ENCODE data around the gene CDC25B. TPM values are rescaled to one million over a fixed set of nuclear protein-coding genes. Genes with fewer than 3 reads are reported as not detected.
A peak's percentile ranks its signal among the peaks of the same experiment; 100 is the strongest.

CDC25B gene
- total and polyA plus RNA-seq, 2 of the 13 experiments (the other 11 are each of a cell fraction or from before 2014, with no cell fraction given), result 14.5 to 19.4 TPM

DNA sequence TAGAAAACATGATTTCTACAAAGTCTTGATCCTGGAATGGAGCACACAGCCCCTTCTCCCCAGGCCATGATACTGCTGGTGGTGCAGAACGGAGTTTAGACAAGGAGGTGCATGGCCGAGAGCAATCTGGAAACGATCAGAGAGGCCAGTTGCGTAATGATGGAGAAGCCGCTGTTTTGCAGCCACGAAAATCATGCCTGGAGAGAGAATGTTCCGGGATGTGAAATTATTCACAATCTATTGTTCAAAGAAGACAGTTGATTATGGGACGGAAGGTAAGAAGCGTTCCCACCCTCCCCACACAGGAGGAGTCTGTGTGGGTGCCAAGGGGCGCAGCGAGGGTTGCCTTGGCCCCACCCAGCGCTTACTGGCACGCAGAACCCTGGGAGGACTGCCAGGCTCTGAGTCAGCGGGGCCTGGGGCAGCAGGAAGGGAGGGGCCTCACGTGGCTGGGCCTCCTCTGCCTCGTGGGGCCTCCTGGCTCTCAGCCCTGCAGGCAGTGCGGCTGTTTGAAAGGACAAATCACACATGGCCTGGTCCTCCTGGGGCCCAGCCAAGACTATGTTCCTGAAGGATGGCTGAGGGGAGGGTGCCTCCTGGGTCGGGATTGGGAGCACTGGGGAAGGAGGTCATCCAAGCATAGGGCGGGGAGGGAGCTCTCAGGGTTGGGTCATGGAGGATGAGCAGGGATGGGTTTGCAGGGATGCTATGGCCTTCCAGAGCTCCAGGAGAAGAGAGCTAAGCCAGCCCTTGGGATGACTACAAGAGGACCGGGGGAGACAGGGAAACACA lies 15.6 kb downstream of the CDC25B start (continued):
- TF ChIP-seq NR2C2 (CRISPR knock-in tag; IDR thresholded peaks at IDR 0.05; ENCODE audit: borderline replicate concordance), result peak; percentile 77
- TF ChIP-seq, protein P1, sequence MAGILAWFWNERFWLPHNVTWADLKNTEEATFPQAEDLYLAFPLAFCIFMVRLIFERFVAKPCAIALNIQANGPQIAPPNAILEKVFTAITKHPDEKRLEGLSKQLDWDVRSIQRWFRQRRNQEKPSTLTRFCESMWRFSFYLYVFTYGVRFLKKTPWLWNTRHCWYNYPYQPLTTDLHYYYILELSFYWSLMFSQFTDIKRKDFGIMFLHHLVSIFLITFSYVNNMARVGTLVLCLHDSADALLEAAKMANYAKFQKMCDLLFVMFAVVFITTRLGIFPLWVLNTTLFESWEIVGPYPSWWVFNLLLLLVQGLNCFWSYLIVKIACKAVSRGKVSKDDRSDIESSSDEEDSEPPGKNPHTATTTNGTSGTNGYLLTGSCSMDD (CRISPR knock-in tag; IDR thresholded peaks at IDR 0.05), result no peak; the same call in 1 of the 2 replicates
- no peak; the same call in 1 of the 2 replicates for TF ChIP-seq KDM6A (CRISPR knock-in tag; IDR thresholded peaks at IDR 0.05; ENCODE audit: low read depth)
- TF ChIP-seq, protein P2, sequence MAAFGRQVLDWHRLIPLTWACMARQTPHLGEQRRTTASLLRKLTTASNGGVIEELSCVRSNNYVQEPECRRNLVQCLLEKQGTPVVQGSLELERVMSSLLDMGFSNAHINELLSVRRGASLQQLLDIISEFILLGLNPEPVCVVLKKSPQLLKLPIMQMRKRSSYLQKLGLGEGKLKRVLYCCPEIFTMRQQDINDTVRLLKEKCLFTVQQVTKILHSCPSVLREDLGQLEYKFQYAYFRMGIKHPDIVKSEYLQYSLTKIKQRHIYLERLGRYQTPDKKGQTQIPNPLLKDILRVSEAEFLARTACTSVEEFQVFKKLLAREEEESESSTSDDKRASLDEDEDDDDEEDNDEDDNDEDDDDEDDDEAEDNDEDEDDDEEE (CRISPR knock-in tag; IDR thresholded peaks at IDR 0.05), result peak; percentile 79; the same call in 1 of the 2 replicates
- peak; percentile 91; the same call in 1 of the 2 replicates for TF ChIP-seq SP5 (CRISPR knock-in tag; IDR thresholded peaks at IDR 0.05; ENCODE audit: borderline replicate concordance, low read depth)
- TF ChIP-seq, protein P3, sequence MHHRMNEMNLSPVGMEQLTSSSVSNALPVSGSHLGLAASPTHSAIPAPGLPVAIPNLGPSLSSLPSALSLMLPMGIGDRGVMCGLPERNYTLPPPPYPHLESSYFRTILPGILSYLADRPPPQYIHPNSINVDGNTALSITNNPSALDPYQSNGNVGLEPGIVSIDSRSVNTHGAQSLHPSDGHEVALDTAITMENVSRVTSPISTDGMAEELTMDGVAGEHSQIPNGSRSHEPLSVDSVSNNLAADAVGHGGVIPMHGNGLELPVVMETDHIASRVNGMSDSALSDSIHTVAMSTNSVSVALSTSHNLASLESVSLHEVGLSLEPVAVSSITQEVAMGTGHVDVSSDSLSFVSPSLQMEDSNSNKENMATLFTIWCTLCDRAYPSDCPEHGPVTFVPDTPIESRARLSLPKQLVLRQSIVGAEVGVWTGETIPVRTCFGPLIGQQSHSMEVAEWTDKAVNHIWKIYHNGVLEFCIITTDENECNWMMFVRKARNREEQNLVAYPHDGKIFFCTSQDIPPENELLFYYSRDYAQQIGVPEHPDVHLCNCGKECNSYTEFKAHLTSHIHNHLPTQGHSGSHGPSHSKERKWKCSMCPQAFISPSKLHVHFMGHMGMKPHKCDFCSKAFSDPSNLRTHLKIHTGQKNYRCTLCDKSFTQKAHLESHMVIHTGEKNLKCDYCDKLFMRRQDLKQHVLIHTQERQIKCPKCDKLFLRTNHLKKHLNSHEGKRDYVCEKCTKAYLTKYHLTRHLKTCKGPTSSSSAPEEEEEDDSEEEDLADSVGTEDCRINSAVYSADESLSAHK (CRISPR knock-in tag; IDR thresholded peaks at IDR 0.05; ENCODE audit: borderline replicate concordance), result no peak
- peak; percentile 32 for TF ChIP-seq SKI (IDR thresholded peaks at IDR 0.05; ENCODE audit: partially characterized antibody)
- TF ChIP-seq, protein P4, sequence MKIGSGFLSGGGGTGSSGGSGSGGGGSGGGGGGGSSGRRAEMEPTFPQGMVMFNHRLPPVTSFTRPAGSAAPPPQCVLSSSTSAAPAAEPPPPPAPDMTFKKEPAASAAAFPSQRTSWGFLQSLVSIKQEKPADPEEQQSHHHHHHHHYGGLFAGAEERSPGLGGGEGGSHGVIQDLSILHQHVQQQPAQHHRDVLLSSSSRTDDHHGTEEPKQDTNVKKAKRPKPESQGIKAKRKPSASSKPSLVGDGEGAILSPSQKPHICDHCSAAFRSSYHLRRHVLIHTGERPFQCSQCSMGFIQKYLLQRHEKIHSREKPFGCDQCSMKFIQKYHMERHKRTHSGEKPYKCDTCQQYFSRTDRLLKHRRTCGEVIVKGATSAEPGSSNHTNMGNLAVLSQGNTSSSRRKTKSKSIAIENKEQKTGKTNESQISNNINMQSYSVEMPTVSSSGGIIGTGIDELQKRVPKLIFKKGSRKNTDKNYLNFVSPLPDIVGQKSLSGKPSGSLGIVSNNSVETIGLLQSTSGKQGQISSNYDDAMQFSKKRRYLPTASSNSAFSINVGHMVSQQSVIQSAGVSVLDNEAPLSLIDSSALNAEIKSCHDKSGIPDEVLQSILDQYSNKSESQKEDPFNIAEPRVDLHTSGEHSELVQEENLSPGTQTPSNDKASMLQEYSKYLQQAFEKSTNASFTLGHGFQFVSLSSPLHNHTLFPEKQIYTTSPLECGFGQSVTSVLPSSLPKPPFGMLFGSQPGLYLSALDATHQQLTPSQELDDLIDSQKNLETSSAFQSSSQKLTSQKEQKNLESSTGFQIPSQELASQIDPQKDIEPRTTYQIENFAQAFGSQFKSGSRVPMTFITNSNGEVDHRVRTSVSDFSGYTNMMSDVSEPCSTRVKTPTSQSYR (CRISPR knock-in tag; IDR thresholded peaks at IDR 0.05; ENCODE audit: borderline replicate concordance), result peak; percentile 67; the same call in 1 of the 2 replicates
- no peak for TF ChIP-seq SUZ12 (IDR thresholded peaks at IDR 0.05; ENCODE audit: low read depth, low read length)
- TF ChIP-seq FOXC1 (CRISPR knock-in tag; IDR thresholded peaks at IDR 0.05; ENCODE audit: borderline replicate concordance), result peak; percentile 97; the same call in 1 of the 2 replicates
- peak; percentile 82; the same call in 1 of the 2 replicates for TF ChIP-seq ETV6 (CRISPR knock-in tag; conservative IDR thresholded peaks at IDR 0.05)
- 0 out of 2 replicates have a peak, but pooled peaks have one; percentile 64 for TF ChIP-seq ZSCAN22 (CRISPR knock-in tag; IDR thresholded peaks at IDR 0.05)
- TF ChIP-seq NFE2L1 (CRISPR knock-in tag; IDR thresholded peaks at IDR 0.05; ENCODE audit: borderline replicate concordance), result no peak
- TF ChIP-seq, protein P5, sequence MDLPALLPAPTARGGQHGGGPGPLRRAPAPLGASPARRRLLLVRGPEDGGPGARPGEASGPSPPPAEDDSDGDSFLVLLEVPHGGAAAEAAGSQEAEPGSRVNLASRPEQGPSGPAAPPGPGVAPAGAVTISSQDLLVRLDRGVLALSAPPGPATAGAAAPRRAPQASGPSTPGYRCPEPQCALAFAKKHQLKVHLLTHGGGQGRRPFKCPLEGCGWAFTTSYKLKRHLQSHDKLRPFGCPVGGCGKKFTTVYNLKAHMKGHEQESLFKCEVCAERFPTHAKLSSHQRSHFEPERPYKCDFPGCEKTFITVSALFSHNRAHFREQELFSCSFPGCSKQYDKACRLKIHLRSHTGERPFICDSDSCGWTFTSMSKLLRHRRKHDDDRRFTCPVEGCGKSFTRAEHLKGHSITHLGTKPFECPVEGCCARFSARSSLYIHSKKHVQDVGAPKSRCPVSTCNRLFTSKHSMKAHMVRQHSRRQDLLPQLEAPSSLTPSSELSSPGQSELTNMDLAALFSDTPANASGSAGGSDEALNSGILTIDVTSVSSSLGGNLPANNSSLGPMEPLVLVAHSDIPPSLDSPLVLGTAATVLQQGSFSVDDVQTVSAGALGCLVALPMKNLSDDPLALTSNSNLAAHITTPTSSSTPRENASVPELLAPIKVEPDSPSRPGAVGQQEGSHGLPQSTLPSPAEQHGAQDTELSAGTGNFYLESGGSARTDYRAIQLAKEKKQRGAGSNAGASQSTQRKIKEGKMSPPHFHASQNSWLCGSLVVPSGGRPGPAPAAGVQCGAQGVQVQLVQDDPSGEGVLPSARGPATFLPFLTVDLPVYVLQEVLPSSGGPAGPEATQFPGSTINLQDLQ (CRISPR knock-in tag; IDR thresholded peaks at IDR 0.05), result peak; percentile 93
- TF ChIP-seq SMAD9 (CRISPR knock-in tag; IDR thresholded peaks at IDR 0.05), result peak; percentile 99
- peak; percentile 20; the same call in 1 of the 2 replicates for TF ChIP-seq GATA4 (IDR thresholded peaks at IDR 0.05; ENCODE audit: borderline replicate concordance, low read depth)
- peak; percentile 90; the same call in 1 of the 2 replicates for TF ChIP-seq ISX (CRISPR knock-in tag; conservative IDR thresholded peaks at IDR 0.05)
- peak; percentile 98 for TF ChIP-seq ZNF263 (CRISPR knock-in tag; IDR thresholded peaks at IDR 0.05)

Data from HepG2 (cell line).